NCI-H2196 (cell line): ENCODE data around the gene WDR37.
"Not testable (repeated sequence)": the region's sequence is repeated elsewhere in the genome, so short reads cannot be mapped to it uniquely, and the experiment has no call there.

Experiments
- DNase-seq: peaks from one replicate; lab custom pipeline; 2025; ENCODE audit not compliant: unreplicated experiment; lab: John Stamatoyannopoulos, UW

Gene WDR37

DNA sequence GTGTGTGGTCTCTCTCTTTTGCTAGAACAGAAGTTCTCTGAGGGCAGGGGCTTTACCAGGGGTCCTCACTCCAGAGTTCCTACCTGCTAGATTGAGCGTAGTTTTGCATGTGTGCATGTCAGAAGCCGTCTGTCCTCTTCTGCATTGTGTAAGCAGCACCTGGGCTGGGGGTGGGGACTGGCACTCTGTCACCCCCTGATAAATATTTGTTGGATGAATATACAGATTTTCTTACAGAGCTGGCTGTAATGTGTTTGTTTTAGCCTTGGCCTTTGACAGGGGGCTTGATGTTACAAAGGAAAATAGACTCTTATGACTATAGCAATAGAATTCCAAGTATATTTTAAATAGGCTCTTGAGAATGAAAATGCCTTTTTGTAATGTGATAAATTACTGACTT, 46.6 kb downstream of the WDR37 start:
- DNase-seq, result no peak

DNA sequence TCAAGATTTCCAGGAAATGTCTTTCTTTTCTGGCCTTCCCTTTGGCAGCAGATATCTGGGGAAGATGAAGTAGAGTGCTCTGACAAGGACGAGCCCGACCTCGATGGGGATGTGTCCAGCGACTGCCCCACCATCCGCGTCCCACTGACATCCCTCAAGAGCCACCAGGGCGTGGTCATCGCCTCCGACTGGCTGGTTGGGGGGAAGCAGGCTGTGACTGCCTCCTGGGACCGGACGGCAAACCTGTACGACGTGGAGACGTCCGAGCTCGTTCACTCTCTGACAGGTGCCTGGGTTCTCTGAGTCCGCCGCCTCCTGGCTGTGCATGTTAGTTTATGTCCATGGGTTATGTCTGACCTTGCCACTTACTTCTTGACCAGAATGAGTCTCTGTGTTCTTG, 47.4 kb downstream of the WDR37 start:
- DNase-seq, result no peak

DNA sequence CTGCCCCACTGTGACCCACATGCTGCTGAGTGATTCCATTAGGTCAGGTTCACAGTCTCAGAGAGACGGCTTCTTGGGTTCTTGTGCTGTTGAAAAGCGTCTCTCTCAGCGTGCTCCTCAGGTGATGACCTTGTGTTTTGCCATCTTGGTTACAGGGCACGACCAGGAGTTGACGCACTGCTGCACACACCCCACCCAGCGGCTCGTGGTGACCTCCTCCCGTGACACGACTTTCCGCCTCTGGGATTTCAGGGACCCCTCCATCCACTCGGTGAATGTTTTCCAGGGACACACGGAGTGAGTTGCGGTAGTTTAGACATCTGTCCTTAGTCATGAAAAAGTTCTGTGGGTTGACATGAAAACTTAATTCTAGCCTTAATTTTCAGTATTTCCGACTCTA, 48.8 kb downstream of the WDR37 start:
- DNase-seq, result no peak

DNA sequence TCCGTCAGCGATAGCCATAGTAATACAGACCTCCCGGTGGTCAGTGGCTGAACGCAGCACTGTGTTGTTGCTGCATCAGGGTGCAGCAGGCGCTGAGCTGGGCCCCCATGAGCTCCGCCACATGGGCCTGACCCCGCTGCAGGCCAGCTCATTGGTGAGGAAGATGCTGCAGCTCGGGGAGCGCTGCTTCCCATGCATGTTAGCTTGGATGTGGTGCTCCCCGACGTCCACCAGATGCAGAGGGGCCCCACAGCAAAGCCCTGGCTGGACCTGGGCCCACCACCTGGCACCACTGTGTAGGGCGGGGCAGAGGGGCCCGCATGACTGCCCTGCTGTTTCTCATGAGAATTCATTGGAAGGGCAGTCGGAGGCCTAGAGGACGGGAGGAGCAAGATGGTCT, 50.8 kb downstream of the WDR37 start:
- no peak for DNase-seq

DNA sequence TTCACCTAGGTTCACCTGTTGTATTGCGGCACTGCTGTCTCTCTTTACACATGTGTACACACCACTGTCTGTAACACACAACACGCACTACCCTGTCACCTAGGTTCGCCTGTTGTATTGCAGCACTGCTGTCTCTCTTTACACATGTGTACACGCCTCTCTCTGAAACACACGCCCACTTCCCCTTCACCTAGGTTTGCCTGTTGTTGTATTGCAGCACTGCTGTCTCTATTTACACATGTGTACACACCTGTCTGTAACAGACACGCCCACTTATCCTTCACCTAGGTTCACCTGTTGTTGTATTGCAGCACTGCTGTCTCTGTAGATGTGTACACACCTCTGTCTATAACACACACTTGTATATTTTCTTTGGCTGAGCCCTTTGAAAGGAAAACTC, 51.5 kb downstream of the WDR37 start:
- DNase-seq, result no peak

DNA sequence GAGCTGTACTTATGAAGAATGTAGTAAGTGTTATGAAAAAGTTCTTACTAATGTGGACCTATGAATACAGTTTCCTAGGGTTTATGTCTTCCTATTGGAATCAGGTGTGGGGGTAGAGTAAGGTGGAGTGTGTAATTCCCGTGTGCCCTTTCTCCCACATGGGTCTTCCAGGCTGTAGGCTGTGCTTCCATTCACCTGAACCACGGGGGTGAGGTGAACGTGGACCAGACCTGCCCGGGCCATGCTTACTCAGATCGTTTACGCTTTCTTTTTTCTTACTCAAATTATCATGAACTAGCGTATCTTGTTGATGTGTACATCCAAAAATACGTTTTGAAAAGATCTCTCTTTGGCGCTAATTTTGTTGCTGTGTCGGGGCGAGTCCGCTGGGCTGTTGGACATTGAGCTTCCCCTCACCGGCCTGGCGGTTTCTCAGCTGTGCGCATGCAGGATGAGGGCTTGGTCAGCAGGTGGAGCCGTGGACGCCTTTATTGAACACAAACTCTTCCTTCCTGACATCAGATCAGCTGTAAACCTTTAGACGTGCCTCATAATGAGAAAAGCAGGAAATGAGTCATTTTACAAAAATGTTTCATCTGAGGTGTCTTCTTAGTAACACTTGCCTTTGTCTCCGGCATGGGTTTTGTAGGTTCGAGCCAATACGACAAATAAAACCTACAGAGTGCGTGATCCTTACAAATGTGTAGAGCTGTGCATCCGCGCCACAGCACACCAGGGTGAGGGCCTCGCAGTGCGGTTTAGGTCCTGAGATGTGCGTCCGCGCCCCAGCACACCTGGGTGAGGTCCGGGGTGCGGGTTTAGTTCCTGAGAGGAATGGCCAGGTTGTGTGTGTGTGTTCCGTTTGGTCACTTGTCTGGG, 53.8 kb downstream of the WDR37 start:
- peak; percentile 37 for DNase-seq

DNA sequence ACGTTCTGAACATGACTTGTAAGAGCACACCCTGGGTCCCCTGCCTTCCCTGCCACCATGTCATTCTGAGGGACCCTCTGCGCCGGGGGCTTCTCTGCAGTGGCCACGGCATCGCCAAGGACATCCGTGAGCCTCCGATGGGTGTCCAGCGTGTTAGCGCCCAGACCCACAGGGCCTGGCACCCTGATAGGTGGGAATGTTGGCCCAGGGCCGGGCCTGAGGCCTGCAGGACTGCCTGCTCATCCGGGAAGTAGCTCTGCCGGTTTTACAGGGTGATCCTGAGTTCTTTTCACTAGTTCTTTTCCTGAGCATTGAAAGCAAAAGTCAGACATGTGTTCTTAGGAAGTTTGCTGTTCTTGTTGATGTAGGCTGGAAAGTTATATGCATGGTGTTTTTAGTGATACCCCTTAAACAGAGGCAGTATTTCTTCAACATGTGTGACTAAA, 54.5 kb downstream of the WDR37 start:
- no peak for DNase-seq

DNA sequence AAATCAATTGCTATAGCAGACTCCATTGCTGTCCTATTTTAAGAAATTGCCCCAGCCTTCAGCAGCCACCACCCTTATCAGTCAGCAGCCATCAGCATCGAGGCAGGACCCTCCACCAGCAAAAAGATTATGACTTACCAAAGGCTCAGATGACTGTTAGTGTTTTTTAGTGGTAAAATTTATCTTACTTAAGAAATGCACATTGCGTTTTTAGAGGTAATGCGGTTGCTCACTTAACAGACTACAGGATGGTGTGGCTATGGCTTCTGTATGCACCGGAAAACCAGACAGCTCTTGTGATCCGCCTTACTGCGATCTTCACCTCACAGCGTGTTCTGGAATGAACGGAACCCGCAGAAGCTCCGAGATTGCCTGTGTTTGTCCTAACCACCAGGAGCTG, 58.1 kb downstream of the WDR37 start:
- DNase-seq, result no peak

DNA sequence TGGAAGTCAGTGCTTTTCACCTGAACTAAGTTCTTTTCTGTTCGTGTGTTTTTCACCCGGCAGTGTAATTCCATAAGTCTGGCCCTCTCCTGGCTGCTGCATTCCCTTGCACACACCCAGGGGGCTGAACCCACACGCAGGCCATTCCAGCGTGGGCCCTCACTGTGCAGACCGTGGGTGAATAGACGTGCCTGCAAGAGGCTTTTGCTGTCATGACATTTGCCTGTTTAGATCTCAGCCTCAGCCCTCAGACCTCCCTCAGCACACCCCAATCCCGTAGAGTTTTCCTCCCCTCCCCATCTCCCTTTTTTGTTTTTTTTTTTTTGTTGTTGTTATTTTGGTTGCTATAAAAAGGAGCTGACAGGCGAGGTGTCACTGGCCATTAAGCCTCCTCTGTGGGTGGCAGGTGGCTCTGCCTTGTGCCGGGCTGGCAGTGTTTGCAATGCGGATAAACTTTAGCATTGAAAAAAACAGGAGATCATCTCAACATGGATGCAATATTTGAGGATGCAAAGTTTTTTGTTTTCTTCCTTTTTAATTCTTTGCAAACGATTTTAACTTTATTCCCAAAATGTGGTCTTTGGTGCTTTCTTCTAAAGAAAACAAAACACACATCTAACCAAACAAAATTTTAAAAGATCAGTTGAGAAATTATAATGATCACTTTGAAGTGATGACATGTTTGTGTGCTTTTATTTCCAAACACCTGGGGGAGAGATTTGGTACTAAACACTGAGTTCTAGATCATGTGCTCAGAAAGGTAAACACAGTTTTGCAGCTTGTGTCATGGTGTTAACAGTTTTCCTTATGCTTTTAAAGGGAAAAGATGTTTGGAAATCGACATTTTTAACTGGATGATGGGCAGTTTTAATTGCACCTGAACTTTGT, 58.8 kb downstream of the WDR37 start:
- DNase-seq, result no peak

DNA sequence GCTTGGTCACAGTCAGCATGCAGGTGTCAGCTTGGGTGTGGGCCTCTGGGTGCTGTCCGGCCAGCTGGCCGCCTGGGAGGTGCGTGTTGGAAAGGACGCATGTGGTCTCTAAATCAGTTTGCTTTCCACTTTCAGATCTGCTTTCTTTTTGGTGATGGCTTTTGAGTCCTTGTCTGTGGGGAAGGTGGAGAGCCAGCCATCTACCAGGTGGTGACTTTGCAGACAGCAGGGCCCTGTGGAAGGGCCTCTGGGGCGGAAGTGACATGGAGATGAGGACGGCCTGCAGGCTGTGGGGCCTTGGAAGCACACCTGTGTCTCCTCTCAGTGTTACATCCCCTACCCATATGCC, 59.4 kb downstream of the WDR37 start:
- no peak for DNase-seq

DNA sequence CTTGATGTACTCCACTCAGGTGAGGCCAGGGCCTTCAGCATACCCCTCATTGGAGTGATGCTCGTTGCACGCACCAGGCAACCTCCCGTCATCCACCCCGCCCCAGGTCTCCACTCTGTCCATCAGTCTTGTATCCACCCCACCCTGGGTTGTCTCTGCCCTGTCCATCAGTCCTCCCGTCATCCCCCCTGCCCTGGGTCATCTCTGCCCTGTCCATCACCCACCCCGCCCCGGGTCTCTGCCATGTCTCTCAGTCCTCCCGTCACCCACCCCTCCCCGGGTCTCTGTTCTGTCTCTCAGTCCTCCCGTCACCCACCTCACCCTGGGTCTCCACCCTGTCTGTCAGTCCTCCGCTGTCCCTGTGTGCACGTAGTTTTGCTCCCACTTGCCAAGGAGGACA, 59.9 kb downstream of the WDR37 start:
- no peak for DNase-seq

DNA sequence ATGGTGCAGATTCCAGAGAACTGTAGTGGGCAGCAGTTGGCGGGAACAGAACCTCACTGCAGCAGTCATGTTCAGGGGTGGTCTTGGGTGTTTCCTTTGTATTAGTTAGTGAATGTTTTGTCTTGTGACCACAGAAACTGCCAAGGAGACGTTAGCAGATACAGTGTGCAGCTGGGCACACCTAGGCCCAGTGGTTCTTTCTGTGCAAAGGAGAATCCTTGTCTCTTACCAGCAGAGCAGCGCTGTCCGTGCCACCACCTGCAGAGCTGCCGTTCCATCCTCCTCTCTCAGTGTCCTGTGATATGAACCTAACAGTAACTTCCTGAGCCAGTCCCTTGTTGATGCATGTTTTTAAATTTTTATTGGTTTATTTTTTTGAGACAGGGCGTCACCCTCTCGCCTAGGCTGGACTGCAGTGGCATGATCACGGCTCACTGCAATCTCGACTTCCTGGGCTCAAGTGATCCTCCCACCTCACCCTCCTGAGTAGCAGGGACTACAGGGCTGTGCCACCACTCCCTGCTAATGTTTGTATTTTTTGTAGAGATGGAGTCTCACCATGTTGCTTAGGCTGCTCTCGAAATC, 60.6 kb downstream of the WDR37 start:
- no peak for DNase-seq

DNA sequence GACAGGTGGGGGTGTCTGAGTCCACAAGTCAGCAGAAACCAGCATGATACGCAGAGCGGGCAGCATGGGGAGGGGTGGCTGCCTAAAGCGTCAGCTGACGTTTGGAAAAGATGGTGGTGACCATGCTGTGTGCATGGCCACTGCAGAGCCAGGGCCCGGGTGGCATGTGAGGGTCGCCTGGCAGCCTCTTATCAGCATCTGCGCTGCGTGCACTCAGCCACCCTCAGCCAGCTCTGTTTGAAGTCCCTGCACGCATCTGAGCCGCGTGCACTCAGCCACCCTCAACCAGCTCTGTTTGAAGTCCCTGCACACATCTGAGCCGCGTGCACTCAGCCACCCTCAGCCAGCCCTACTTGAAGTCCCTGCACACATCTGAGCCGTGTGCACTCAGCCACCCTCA, 61.5 kb downstream of the WDR37 start:
- DNase-seq, result no peak

DNA sequence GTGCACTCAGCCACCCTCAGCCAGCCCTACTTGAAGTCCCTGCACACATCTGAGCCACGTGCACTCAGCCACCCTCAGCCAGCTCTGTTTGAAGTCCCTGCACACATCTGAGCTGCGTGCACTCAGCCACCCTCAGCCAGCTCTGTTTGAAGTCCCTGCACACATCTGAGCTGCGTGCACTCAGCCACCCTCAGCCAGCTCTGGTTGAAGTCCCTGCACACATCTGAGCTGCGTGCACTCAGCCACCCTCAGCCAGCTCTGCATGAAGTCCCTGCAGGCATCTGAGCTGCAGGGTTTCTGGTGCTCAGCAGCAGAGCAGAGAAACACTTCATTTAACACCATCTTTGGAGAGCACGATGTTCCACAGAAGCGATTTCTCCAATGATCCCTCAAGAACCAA, 62.1 kb downstream of the WDR37 start:
- DNase-seq, result not testable (repeated sequence)

DNA sequence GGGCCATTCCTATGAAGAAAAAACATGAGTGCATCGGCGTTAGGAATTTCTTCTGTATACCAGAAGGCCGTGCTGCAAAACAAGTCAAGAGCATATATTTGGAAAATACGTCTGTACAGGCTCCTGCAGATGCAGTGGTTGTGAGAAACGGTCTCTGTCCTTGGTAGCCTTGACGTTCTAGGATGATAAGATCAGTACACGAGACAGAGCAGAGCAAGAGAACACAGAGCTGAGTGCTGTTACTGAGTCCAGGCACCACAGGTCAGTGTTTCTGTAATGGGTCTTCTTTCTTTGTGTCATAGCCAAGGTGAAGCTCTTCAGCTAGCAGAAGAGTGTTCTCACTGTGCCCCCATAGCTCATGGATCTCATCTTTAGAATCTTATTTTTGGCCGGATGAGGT, 62.8 kb downstream of the WDR37 start:
- DNase-seq, result no peak

DNA sequence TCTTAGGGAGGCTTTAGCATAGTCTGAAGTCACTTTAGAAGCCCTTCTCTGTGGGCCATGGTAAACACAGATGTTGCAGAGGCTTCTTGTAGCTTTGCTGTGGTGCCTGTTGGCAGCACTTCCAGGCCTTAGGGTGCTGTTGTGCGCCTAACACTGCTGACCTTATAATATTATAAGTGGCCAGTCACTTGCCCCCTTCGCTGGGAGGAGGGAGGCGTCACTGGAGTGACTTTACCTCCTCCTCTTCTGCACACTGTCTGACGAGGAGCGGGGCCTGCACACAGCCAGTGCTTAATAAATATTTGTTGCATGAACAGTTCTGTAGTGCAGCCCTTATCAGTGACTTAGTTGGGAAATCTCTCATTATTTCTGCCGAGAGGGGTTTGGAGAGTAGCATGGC, 63.3 kb downstream of the WDR37 start:
- DNase-seq, result no peak

DNA sequence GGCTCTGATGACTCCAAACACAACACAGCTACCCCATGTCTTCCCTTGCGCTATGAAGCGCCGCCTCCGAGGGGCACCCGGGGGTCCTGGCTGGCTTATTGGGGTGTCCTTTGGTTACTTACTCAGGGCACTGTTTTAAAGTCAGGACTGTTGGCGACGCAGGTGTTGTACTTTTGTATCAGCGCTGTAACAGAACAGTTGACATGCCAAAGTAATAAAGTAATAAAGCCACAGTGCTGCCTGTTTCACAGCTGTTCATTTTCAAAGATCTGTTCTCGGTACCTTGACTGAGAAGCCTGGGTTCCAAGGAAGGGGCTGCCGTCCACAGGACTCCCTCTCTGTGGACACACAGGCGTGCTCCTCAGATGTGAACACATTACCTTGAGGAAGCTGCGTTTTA, 64.1 kb downstream of the WDR37 start:
- DNase-seq, result no peak

DNA sequence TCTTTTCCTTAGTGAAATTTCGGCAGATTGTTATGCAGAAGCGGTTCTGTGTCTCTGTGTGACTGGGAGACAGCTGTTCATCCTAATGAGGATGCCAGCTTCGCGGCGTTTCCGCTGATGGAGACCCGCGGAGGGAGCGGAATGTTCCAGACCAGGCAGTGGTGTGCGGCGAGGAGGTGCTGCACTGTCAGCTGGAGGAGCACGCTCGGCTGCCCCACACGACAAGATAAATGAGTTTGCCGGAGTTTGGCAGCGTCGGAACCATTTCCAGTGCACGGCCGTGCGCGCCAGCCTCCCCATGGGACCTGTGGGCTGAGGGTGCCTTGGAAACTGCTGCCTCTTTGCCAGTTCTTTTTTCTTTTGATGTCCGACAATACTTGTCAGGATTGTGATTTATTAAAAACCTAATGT, 64.6 kb downstream of the WDR37 start:
- no peak for DNase-seq

DNA sequence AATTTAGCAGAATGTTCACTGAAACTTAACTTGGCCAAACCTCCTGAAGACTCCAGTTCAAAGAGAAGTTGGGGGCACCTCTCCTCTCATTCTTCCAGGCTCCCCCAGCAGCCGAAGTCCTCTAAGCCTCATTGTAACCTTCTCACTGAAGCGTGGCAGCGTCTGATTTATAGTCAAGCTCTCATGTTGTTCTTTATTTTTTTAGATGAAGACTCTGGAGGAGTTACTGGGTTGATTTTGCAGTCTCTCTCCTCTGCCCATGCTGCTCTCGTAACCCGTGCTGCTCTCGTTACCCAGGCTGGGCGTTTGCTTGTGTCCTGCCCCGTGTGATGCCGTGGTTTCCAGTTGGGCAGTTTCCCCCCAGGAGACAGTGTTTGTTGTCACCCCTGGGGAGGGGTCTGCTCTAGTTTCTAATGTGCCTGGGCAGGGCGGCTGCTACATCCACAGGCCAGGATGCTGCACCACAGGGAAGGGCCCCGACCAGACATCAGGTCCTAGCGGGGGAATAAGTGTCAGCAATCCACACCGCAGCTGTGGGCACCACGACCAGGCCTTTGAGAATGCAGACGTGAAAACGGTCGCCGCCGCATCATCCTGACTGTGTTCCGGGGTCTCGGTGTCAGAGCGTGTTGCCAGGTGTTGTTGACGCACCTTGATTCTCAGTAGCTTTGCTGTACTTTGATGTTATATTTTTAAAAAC, 65.2 kb downstream of the WDR37 start:
- DNase-seq, result no peak

DNA sequence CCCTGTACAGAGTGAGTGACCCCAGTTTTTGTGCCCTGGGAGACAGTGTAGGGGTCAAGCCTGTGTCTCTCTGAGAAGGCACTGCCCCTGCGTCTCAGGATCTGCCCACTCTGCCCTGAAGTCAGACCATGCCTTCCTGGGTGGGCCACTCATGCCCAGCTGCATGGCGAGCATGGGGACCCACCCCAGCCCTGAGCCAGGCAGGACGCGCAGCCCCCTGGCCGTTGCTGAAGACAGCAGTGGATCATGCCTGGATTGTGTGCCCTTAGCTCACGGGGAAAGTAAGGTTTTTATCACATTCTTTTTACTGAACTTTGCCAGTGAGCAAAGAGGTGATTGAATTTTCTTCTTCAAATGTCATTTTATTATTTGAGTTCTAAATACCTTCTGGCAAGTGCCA, 66.2 kb downstream of the WDR37 start:
- DNase-seq, result no peak

DNA sequence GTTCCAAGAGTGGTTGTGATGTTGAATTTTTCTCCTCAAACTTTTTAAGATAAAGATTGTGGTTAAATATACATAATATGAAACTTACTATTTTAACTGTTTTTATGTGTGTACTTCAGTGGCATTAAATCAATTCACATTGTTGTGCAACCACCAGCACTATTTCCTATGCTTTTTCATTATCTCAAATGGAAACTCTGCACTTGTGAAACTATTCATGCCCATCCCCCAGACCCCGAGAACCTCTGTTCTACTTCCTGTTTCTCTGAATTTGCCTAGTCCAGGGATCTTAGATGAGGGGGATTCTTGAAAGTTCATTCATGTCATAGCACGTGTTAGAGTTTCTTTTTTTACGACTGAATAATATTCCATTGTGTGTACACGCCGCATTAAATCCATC, 67.0 kb downstream of the WDR37 start:
- DNase-seq, result no peak
